T-helper 1 cell treated with Interleukin-12 subunit alpha and Interleukin-12 subunit beta and Interleukin-4 antibody, amounts not matched to agents 30 ng/mL and 1 ng/mL, for 36 hours (primary cell): ENCODE data around the gene LTBP3. TPM values are rescaled to one million over a fixed set of nuclear protein-coding genes. Genes with fewer than 3 reads are reported as not detected.

ENCODE experiments used
- intact Hi-C: fragments of 100-400 bp; cut with micrococcal nuclease; formaldehyde crosslinking; loops from one replicate; pipeline ENCODE4 v1.15.1; 2024
- total RNA-seq: library from RNA; stranded (reverse); gene quantifications from 2 replicates; pipeline ENCODE4 v1.2.3, GENCODE V29; 2022

LTBP3 gene
- total RNA-seq, 1 donor from 2014 or later, result 99.6 TPM

DNA sequence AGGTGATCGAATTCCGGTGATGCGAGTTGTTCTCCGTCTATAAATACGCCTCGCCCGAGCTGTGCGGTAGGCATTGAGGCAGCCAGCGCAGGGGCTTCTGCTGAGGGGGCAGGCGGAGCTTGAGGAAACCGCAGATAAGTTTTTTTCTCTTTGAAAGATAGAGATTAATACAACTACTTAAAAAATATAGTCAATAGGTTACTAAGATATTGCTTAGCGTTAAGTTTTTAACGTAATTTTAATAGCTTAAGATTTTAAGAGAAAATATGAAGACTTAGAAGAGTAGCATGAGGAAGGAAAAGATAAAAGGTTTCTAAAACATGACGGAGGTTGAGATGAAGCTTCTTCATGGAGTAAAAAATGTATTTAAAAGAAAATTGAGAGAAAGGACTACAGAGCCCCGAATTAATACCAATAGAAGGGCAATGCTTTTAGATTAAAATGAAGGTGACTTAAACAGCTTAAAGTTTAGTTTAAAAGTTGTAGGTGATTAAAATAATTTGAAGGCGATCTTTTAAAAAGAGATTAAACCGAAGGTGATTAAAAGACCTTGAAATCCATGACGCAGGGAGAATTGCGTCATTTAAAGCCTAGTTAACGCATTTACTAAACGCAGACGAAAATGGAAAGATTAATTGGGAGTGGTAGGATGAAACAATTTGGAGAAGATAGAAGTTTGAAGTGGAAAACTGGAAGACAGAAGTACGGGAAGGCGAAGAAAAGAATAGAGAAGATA lies 59.0 kb downstream of the LTBP3 start, which contains the start of gene MALAT1:
Gene MALAT1 (plus strand): TSS at position 69 of the 736 bp plus-strand sequence.
- intact Hi-C loops, result loop anchor here (1.0 kb wide), 1 partner anchor 117 kb away; the partner anchor contains the start of gene SLC25A45

DNA sequence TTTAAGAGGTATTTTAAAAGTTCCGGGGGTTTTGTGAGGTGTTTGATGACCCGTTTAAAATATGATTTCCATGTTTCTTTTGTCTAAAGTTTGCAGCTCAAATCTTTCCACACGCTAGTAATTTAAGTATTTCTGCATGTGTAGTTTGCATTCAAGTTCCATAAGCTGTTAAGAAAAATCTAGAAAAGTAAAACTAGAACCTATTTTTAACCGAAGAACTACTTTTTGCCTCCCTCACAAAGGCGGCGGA lies 59.5 kb downstream of the LTBP3 start:
- intact Hi-C loops, result no loop called here

DNA sequence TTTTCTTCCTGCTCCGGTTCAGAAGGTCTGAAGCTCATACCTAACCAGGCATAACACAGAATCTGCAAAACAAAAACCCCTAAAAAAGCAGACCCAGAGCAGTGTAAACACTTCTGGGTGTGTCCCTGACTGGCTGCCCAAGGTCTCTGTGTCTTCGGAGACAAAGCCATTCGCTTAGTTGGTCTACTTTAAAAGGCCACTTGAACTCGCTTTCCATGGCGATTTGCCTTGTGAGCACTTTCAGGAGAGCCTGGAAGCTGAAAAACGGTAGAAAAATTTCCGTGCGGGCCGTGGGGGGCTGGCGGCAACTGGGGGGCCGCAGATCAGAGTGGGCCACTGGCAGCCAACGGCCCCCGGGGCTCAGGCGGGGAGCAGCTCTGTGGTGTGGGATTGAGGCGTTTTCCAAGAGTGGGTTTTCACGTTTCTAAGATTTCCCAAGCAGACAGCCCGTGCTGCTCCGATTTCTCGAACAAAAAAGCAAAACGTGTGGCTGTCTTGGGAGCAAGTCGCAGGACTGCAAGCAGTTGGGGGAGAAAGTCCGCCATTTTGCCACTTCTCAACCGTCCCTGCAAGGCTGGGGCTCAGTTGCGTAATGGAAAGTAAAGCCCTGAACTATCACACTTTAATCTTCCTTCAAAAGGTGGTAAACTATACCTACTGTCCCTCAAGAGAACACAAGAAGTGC lies 60.0 kb downstream of the LTBP3 start:
- intact Hi-C loops, result no loop called here

GRCh38 chr11:65497141-65498041 lies 60.8 kb downstream of the LTBP3 start:
- intact Hi-C loops, result loop anchor here (1.0 to 2.0 kb wide), 7 partner anchors 20 to 77 kb away; partner anchors contain the start of gene NEAT1

GRCh38 chr11:65496304-65497140 lies 61.6 kb downstream of the LTBP3 start:
- intact Hi-C loops, result loop anchor here (1.0 to 2.0 kb wide), 7 partner anchors 19 to 78 kb away; partner anchors contain the start of gene NEAT1

GRCh38 chr11:65493367-65494176 lies 64.6 kb downstream of the LTBP3 start:
- intact Hi-C loops, result no loop called here

DNA sequence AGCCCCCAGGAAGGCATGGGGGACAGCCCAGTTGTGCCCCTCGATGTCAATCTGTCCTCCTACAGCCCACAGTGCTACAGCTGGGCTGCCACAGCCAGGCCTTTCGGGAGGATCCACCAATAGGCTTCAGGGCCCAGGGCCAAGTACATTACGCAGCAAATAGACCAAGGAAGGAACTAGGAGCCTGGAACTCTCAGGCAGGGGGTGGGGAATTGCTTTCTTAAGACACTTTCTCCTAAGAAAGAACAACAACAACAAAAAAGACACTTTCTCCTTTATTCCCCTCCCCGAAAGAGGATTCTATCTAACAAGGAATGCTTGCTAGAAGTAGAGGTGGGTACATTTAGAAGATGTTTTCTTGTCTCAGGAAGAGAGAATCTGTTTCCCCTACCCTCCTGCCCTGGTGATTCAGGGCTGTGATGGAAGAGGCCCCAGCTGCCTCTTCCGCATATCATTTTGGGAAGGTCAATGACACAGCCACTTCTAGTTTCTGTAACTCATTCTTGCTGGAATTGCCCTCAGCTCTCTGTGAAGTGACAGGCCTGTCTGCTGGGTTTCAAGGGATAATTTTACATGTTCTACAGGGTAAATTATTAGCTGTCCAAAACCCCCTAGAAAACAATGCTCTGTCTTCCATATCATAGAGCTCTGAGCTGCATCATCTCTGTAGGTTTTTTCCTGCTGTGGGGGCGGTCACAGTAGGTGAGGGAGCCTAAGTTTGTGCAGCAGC lies 65.4 kb downstream of the LTBP3 start:
- intact Hi-C loops, result no loop called here

DNA sequence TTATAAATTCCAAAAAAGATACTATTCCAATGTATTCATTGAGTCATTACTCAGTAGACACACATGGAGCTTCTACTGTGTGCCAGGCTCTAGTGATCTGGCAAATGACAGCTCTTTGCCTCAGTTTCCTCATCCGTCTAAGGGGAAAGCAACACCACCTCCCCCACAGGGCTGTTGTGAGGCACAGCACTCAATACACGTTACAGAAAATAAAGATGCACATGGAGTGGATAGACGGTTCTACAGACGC lies 65.8 kb downstream of the LTBP3 start:
- intact Hi-C loops, result no loop called here

DNA sequence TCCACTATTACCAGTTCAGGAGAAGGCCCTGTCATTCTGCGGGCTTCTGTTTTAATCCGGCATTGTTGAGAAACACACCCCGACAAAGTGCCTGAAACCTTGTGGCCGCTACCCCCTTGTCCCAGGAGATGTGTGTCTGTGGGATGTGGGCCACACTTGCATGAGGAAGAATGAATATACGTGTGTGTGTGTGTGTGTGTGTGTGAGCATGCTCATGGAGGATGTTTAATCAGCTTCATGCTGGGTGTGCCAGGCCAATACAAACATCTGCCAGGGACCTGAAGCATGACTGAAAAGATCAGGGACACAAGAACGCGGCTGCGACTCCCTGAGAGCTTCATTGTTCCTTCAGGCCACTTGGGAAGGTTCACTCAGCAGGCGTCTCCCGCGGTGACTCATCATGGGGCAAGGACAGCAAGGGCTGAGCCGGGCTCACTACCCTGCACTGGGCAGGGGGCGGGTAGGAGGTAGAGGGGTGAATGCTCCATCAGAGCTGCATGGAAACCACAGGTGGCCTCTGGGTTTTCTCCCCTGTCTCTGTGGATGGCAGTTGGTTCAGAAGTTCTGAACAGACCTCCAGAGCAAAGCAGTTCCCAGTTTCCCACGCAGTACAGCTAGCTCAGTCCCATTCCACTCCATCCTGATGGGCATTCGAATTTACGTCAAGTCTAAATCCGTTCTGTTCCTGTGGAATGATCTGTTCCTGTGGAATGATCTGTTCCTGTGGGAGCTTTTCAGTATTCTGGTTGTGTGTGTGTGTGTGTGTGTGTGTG lies 66.4 kb downstream of the LTBP3 start:
- intact Hi-C loops, result no loop called here

- intact Hi-C loops, result no loop called here
Observed at GRCh38 chr11:65491163-65491465, 67.0 kb downstream of the LTBP3 start.

DNA sequence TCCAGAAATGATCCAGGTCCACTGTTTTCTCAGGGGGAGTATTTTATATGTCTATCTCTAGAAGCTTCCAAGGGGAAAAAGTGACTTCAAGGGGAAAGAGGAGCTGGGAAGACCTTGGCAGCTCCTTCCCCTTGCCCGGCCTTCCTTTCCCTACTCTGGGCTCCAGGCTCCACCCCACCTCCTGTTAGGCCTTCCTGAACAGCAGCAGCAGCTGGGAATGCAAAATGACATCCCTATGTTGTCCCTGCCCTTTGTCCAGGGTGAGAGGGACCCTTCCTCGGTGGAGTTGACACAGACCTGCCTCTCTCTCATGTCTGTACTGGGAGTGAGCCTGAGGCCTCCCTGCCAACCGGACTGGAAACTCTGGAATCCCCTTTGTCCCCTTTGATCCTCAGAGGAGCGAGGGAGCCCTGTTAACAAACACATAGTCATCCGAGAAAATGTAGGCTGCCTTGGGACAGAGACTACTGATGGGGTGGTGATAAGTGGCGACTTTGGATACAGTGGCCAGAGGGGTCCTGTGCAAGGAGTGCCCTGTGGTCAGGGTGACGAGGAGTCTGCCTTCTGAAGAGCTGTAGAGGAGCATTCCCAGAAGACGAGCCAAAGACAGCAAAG lies 68.3 kb downstream of the LTBP3 start:
- intact Hi-C loops, result no loop called here

GRCh38 chr11:65489035-65489705 lies 69.0 kb downstream of the LTBP3 start:
- intact Hi-C loops, result no loop called here

Other genes starting within 250 kb of the LTBP3 start
- gene CDC42EP2, start 243.5 kb downstream of the LTBP3 start, total RNA-seq, result 1.1 and 1.6 TPM in 2 replicates
- gene DPF2, start 224.5 kb downstream of the LTBP3 start, total RNA-seq, result 80.9 and 83.2 TPM in 2 replicates
- 0.34 and 0.51 TPM in 2 replicates for gene TIGD3, start 203.6 kb downstream of the LTBP3 start, total RNA-seq
- gene SLC25A45, start 175.7 kb downstream of the LTBP3 start, total RNA-seq, result 26.0 and 26.8 TPM in 2 replicates
- gene FRMD8, start 171.7 kb downstream of the LTBP3 start, total RNA-seq, result 57.5 and 61.6 TPM in 2 replicates
- gene NEAT1, start 135.6 kb downstream of the LTBP3 start, total RNA-seq, result 1,002 TPM in 2 replicates
- 8,633 and 8,695 TPM in 2 replicates for gene MALAT1, start 59.3 kb downstream of the LTBP3 start, total RNA-seq
- gene SCYL1, start 33.3 kb downstream of the LTBP3 start, total RNA-seq, result 82.4 and 84.4 TPM in 2 replicates
- gene ZNRD2, start 12.1 kb upstream of the LTBP3 start, total RNA-seq, result 43.6 and 48.5 TPM in 2 replicates
- gene FAM89B, start 14.2 kb upstream of the LTBP3 start, total RNA-seq, result 58.1 and 58.2 TPM in 2 replicates
- 122 and 128 TPM in 2 replicates for gene EHBP1L1, start 17.7 kb upstream of the LTBP3 start, total RNA-seq
- 1.9 and 2.2 TPM in 2 replicates for gene KCNK7, start 37.4 kb upstream of the LTBP3 start, total RNA-seq
- 94.4 and 96.1 TPM in 2 replicates for gene MAP3K11, start 55.9 kb upstream of the LTBP3 start, total RNA-seq
- gene PCNX3, start 57.4 kb upstream of the LTBP3 start, total RNA-seq, result 61.8 and 66.4 TPM in 2 replicates
- gene SIPA1, start 79.7 kb upstream of the LTBP3 start, total RNA-seq, result 177 and 181 TPM in 2 replicates
- gene RELA, start 104.6 kb upstream of the LTBP3 start, total RNA-seq, result 106 and 112 TPM in 2 replicates
- gene KAT5, start 153.9 kb upstream of the LTBP3 start, total RNA-seq, result 69.8 and 83.5 TPM in 2 replicates
- 82.4 and 82.8 TPM in 2 replicates for gene RNASEH2C, start 162.4 kb upstream of the LTBP3 start, total RNA-seq
- gene AP5B1, start 222.6 kb upstream of the LTBP3 start, total RNA-seq, result 18.0 and 18.1 TPM in 2 replicates
- gene OVOL1, start 228.7 kb upstream of the LTBP3 start, total RNA-seq, result not detected in 2 replicates